Panc1 (cell line): Measurements from ENCODE around the gene STMN1. TPM values are rescaled to one million over a fixed set of nuclear protein-coding genes. Genes with fewer than 3 reads are reported as not detected.

Experiments used
- ATAC-seq: fragments of 200-7000 bp; cut with Tn5 transposase; 2 replicates; pipeline ENCODE4 v1.9.1; 2020; ENCODE audit warnings: mild to moderate bottlenecking, moderate library complexity
- BruUV-seq: library from RNA; stranded (reverse); fragments of 400-500 nt; replicated peaks from 2 replicates; lab custom pipeline; 2021; lab: Mats Ljungman, UMichigan
- CTCF ChIA-PET: fragments of 300-600 bp; sonication (Branson Sonifier 250); formaldehyde crosslinking; loops from one replicate; lab custom pipeline; 2022; ENCODE audit warnings: antibody characterized with exemption; lab: Charles Lee
- POLR2A ChIA-PET: fragments of 300-600 bp; sonication (Branson Sonifier 250); formaldehyde crosslinking; loops from one replicate; lab custom pipeline; 2022; ENCODE audit warnings: antibody characterized with exemption; lab: Charles Lee
- DNase-seq: peaks from one replicate; pipeline ENCODE4 v3.0.0-alpha.2; 2010; ENCODE audit warnings: low read depth, low spot score
- H3K27ac ChIP-seq: 2 replicates; pipeline ENCODE4 v1.5.1; 2011; ENCODE audit warnings: mild to moderate bottlenecking, low read length, inconsistent platforms
- H3K27me3 ChIP-seq: fragments of 200-500 bp; sonication (Bioruptor generic); 2 replicates; pipeline ENCODE4 v1.6.0; 2014; ENCODE audit warnings: low read length, inconsistent platforms; ENCODE audit not compliant: control insufficient read depth, insufficient read depth
- H3K36me3 ChIP-seq: fragments of 200-500 bp; sonication (Bioruptor generic); 2 replicates; pipeline ENCODE4 v1.5.1; 2014; ENCODE audit warnings: inconsistent platforms, mild to moderate bottlenecking, low read length, moderate library complexity; ENCODE audit not compliant: control insufficient read depth, insufficient read depth
- H3K4me1 ChIP-seq: 2 replicates; pipeline ENCODE4 v1.5.1; 2011; ENCODE audit warnings: inconsistent platforms, mild to moderate bottlenecking, low read length, moderate library complexity; ENCODE audit not compliant: control insufficient read depth, insufficient read depth
- H3K4me3 ChIP-seq, 2 experiments: 2 replicates each; pipeline ENCODE4 v1.5.1; 2011 to 2012; ENCODE audit warnings: low read depth in 2 of 2, low read length in 2 of 2, mild to moderate bottlenecking in 2 of 2, inconsistent platforms in 1 of 2, moderate library complexity in 1 of 2
- H3K9me3 ChIP-seq: fragments of 200-500 bp; sonication (Bioruptor generic); 2 replicates; pipeline ENCODE4 v1.5.1; 2014; ENCODE audit warnings: low read depth, mild to moderate bottlenecking, inconsistent platforms, low read length, moderate library complexity; ENCODE audit not compliant: control insufficient read depth, insufficient read depth
- CTCF ChIP-seq: fragments of 450-650 bp; IDR thresholded peaks from 2 replicates; pipeline ENCODE4 v1.5.1; 2017; ENCODE audit warnings: mild to moderate bottlenecking
- POLR2AphosphoS5 ChIP-seq: IDR thresholded peaks from 2 replicates; pipeline ENCODE4 v1.6.1; 2012; ENCODE audit warnings: mild to moderate bottlenecking, low read depth, low read length, moderate library complexity
- REST ChIP-seq, 2 experiments: IDR thresholded peaks; 2 replicates each; pipeline ENCODE4 v1.6.1; 2011 to 2012; ENCODE audit warnings: low read depth in 2 of 2, control low read depth in 1 of 2, low read length in 1 of 2, mild to moderate bottlenecking in 1 of 2, moderate library complexity in 1 of 2; ENCODE audit not compliant: insufficient read depth in 1 of 2
- SIN3A ChIP-seq: IDR thresholded peaks from 2 replicates; pipeline ENCODE4 v1.6.1; 2012; ENCODE audit warnings: low read depth, mild to moderate bottlenecking, low read length, moderate library complexity, borderline replicate concordance; ENCODE audit not compliant: insufficient read depth
- TCF7L2 ChIP-seq: IDR thresholded peaks from 2 replicates; pipeline ENCODE4 v1.6.1; 2011; ENCODE audit warnings: mild to moderate bottlenecking, low read depth, low read length, inconsistent platforms
- in situ Hi-C: cut with HindIII; loops from 2 replicates; pipeline ENCODE4 v1.10.0; 2016; ENCODE audit warnings: low sequenced_read_pairs, low pct_unique_long_range_greater_than_20kb
- intact Hi-C: fragments of 100-400 bp; cut with micrococcal nuclease; formaldehyde crosslinking; loops from one replicate; pipeline ENCODE4 v1.10.0; 2022; ENCODE audit not compliant: unreplicated experiment
- total RNA-seq: library from RNA; stranded (reverse); gene quantifications from one replicate; pipeline ENCODE4 v1.2.1, GENCODE V29; 2021; ENCODE audit not compliant: unreplicated experiment

The STMN1 gene
- total RNA-seq, 1 experiment from 2014 or later = 316 TPM

GRCh38 chr1:25858494-25858893 lies 47.7 kb downstream of the STMN1 start:
- Histone ChIP-seq H3K36me3 (no peaks in the 10 kb centered on the region; the same call in 1 of the 2 replicates), H3K4me1 (peaks cover 15% of the 10 kb centered on the region; the same call in 1 of the 2 replicates), H3K4me3 (peak overlapping the region; percentile 64 to 74), H3K9me3 (no peaks in the 10 kb centered on the region), H3K27ac (peak overlapping the region; percentile 76), H3K27me3 (no peaks in the 10 kb centered on the region)
- TF ChIP-seq TCF7L2 (no peak), CTCF (no peak), REST (IDR thresholded peaks at IDR 0.05; ENCODE audit: insufficient read depth in 1 of 2, low read depth in 2 of 2, low read length in 1 of 2) (no peak)
- BruUV-seq = TSS peak; percentile 76
- CTCF ChIA-PET = no interaction called here
- intact Hi-C loops (no loop called here), in situ Hi-C loops (no loop called here)
- ATAC-seq (peak; percentile 2; the same call in 1 of the 2 replicates), DNase-seq (no peak)
- POLR2A ChIA-PET = no interaction called here

GRCh38 chr1:25856856-25857255 lies 49.4 kb downstream of the STMN1 start:
- DNase-seq (no peak), ATAC-seq (no peak)
- Histone ChIP-seq H3K4me1 (peaks cover 10% of the 10 kb centered on the region; the same call in 1 of the 2 replicates), H3K27me3 (no peaks in the 10 kb centered on the region), H3K27ac (no peak overlapping the region), H3K9me3 (no peaks in the 10 kb centered on the region), H3K36me3 (no peaks in the 10 kb centered on the region; the same call in 1 of the 2 replicates), H3K4me3 (no peak overlapping the region)
- POLR2A ChIA-PET = interaction anchor here (0.6 kb wide), 1 partner anchor 9 kb away, joined by 3 read pairs; no protein-coding TSS in a partner anchor
- CTCF ChIA-PET = interaction anchor here (0.7 kb wide), 1 partner anchor 286 kb away, joined by 4 read pairs; no protein-coding TSS in a partner anchor
- TSS peak; percentile 68 for BruUV-seq
- intact Hi-C loops (no loop called here), in situ Hi-C loops (no loop called here)
- TF ChIP-seq TCF7L2 = no peak
- no peak for TF ChIP-seq SIN3A
- TF ChIP-seq POLR2AphosphoS5 = no peak
- no peak for TF ChIP-seq CTCF
- no peak for TF ChIP-seq REST (IDR thresholded peaks at IDR 0.05; ENCODE audit: insufficient read depth in 1 of 2, low read depth in 2 of 2, low read length in 1 of 2)
